Astrocyte of the cerebellum (primary cell): ENCODE results near the gene GABRB3.

ENCODE experiments used
- DNase-seq: peaks from one replicate; pipeline ENCODE4 v3.0.0-alpha.2; 2011; ENCODE audit warnings: low read depth
- H3K4me3 ChIP-seq: 2 replicates; pipeline ENCODE4 v1.5.1; 2011; ENCODE audit warnings: mild to moderate bottlenecking, low read depth, low read length, moderate library complexity
- CTCF ChIP-seq: IDR thresholded peaks from 2 replicates; pipeline ENCODE4 v1.5.1; 2012; ENCODE audit warnings: low read length, low read depth, moderate library complexity, mild to moderate bottlenecking; ENCODE audit errors: missing control alignments
- in situ Hi-C: cut with HindIII; loops from 2 replicates; pipeline ENCODE4 v1.10.0; 2017; ENCODE audit warnings: low sequenced_read_pairs

Gene GABRB3

GRCh38 chr15:26767169-26767670 is 5.6 kb downstream of the GABRB3 start:
- H3K4me3 ChIP-seq, result no peak overlapping the region
- no peak for TF ChIP-seq CTCF
- in situ Hi-C loops, result no loop called here
- DNase-seq, result no peak

- in situ Hi-C loops, result no loop called here
- no peak for TF ChIP-seq CTCF
These were observed 6.6 kb downstream of the GABRB3 start for GRCh38 chr15:26766262-26766661.

GRCh38 chr15:26759986-26760385 is 12.9 kb downstream of the GABRB3 start:
- DNase-seq, result no peak
- no peak for TF ChIP-seq CTCF
- H3K4me3 ChIP-seq, result no peak overlapping the region
- in situ Hi-C loops, result no loop called here

More at GRCh38 chr15:26766262-26766661, 6.6 kb downstream of the GABRB3 start:
- no peak overlapping the region for H3K4me3 ChIP-seq
- DNase-seq, result no peak

- H3K4me3 ChIP-seq, result no peak overlapping the region
- in situ Hi-C loops, result no loop called here
- no peak for TF ChIP-seq CTCF
- DNase-seq, result no peak
These were observed 14.8 kb downstream of the GABRB3 start for GRCh38 chr15:26758079-26758478.

GRCh38 chr15:26757141-26757540 is 15.7 kb downstream of the GABRB3 start:
- no peak for TF ChIP-seq CTCF
- in situ Hi-C loops, result no loop called here
- H3K4me3 ChIP-seq, result no peak overlapping the region
- no peak for DNase-seq

GRCh38 chr15:26744894-26745293 is 28.0 kb downstream of the GABRB3 start:
- no peak overlapping the region for H3K4me3 ChIP-seq
- no peak for DNase-seq
- in situ Hi-C loops, result no loop called here
- TF ChIP-seq CTCF, result no peak

GRCh38 chr15:26739791-26740190 is 33.1 kb downstream of the GABRB3 start:
- in situ Hi-C loops, result no loop called here
- TF ChIP-seq CTCF, result no peak
- H3K4me3 ChIP-seq, result no peak overlapping the region
- DNase-seq, result no peak
